Ishikawa (cell line): ENCODE results near the gene CCIN.

ENCODE experiments used
- CEBPB ChIP-seq: IDR thresholded peaks from 2 replicates; pipeline ENCODE4 v1.6.1; 2012
- CREB1 ChIP-seq: IDR thresholded peaks from 2 replicates; pipeline ENCODE4 v1.6.1; 2012; ENCODE audit warnings: low read depth
- EGR1 ChIP-seq: IDR thresholded peaks from 2 replicates; pipeline ENCODE4 v1.6.1; 2012
- EP300 ChIP-seq: IDR thresholded peaks from 2 replicates; pipeline ENCODE4 v1.6.1; 2012; ENCODE audit warnings: borderline replicate concordance
- FOXM1 ChIP-seq: IDR thresholded peaks from 2 replicates; pipeline ENCODE4 v1.6.1; 2012; ENCODE audit warnings: low read depth, borderline replicate concordance
- MAX ChIP-seq: IDR thresholded peaks from 2 replicates; pipeline ENCODE4 v1.6.1; 2012
- NFIC ChIP-seq: IDR thresholded peaks from 2 replicates; pipeline ENCODE4 v1.6.1; 2012
- RAD21 ChIP-seq: IDR thresholded peaks from 2 replicates; pipeline ENCODE4 v1.6.1; 2012; ENCODE audit warnings: low read depth
- REST ChIP-seq: IDR thresholded peaks from 2 replicates; pipeline ENCODE4 v1.6.1; 2012; ENCODE audit warnings: low read depth, mild to moderate bottlenecking
- TAF1 ChIP-seq: IDR thresholded peaks from 2 replicates; pipeline ENCODE4 v1.6.1; 2012; ENCODE audit warnings: low read depth, mild to moderate bottlenecking
- TCF12 ChIP-seq: IDR thresholded peaks from 2 replicates; pipeline ENCODE4 v1.6.1; 2012; ENCODE audit warnings: low read depth
- TEAD4 ChIP-seq: IDR thresholded peaks from 2 replicates; pipeline ENCODE4 v1.6.1; 2012
- USF1 ChIP-seq: IDR thresholded peaks from 2 replicates; pipeline ENCODE4 v1.6.1; 2012
- YY1 ChIP-seq: IDR thresholded peaks from 2 replicates; pipeline ENCODE4 v1.6.1; 2012; ENCODE audit warnings: low read depth
- ZBTB7A ChIP-seq: IDR thresholded peaks from 2 replicates; pipeline ENCODE4 v1.6.1; 2012; ENCODE audit warnings: low read depth

CCIN gene

GRCh38 chr9:36187414-36187813 lies 18.2 kb downstream of the CCIN start:
- TF ChIP-seq YY1 (no peak), USF1 (peak; percentile 17; the same call in 1 of the 2 replicates)

- no peak for TF ChIP-seq REST
- TF ChIP-seq MAX, result no peak
- TF ChIP-seq EP300, result no peak
- TF ChIP-seq TAF1, result no peak
- TF ChIP-seq NFIC, result no peak
- no peak for TF ChIP-seq TCF12
- no peak for TF ChIP-seq CEBPB
- TF ChIP-seq EGR1, result no peak
- TF ChIP-seq FOXM1, result no peak
- no peak for TF ChIP-seq CREB1
- no peak for TF ChIP-seq ZBTB7A
- no peak for TF ChIP-seq TEAD4
These were observed 19.0 kb downstream of the CCIN start for GRCh38 chr9:36188212-36188611.

GRCh38 chr9:36189976-36190375 lies 20.8 kb downstream of the CCIN start:
- no peak for TF ChIP-seq REST
- TF ChIP-seq TCF12, result no peak
- no peak for TF ChIP-seq TEAD4
- no peak for TF ChIP-seq CEBPB
- no peak for TF ChIP-seq USF1
- TF ChIP-seq YY1, result no peak
- TF ChIP-seq ZBTB7A, result no peak
- no peak for TF ChIP-seq FOXM1

GRCh38 chr9:36190388-36191289 lies 21.5 kb downstream of the CCIN start, which contains the start of gene CLTA:
Gene CLTA (plus strand): TSS chr9:36190921. CDS start chr9:36191057, 136 bp downstream.
- TF ChIP-seq ZBTB7A (0 out of 2 replicates have a peak, but pooled peaks have one; percentile 21), USF1 (peak; percentile 87), CEBPB (no peak), FOXM1 (peak; percentile 64; the same call in 1 of the 2 replicates), CREB1 (no peak), TCF12 (peak; percentile 64), EP300 (peak; percentile 36; the same call in 1 of the 2 replicates), TAF1 (peak; percentile 95), NFIC (peak; percentile 46; the same call in 1 of the 2 replicates), MAX (peak; percentile 75; the same call in 1 of the 2 replicates), TEAD4 (no peak)

GRCh38 chr9:36191290-36191645 lies 22.1 kb downstream of the CCIN start:
- TF ChIP-seq YY1 (no peak), CEBPB (no peak)

GRCh38 chr9:36191686-36192085 lies 22.5 kb downstream of the CCIN start:
- TF ChIP-seq USF1 (no peak), EP300 (no peak), YY1 (no peak), ZBTB7A (no peak), FOXM1 (no peak), CREB1 (no peak), EGR1 (no peak), CEBPB (no peak), TCF12 (no peak), TEAD4 (no peak), NFIC (no peak), MAX (no peak), REST (no peak), RAD21 (no peak), TAF1 (no peak)
